Smooth muscle cell (in vitro differentiated cells): ENCODE measurements around the gene TMEM255B. TPM values are rescaled to one million over a fixed set of nuclear protein-coding genes. Genes with fewer than 3 reads are reported as not detected.

ENCODE experiments used
- DNase-seq: peaks from one replicate; lab custom pipeline; 2025; ENCODE audit not compliant: unreplicated experiment; lab: John Stamatoyannopoulos, UW
- H2AFZ ChIP-seq: fragments of 200-600 bp; sonication (generic); 2 replicates; pipeline ENCODE4 v1.6.0; 2016; ENCODE audit warnings: antibody characterized with exemption, low read depth, mild to moderate bottlenecking
- H3F3A ChIP-seq: fragments of 200-600 bp; sonication (generic); 2 replicates; pipeline ENCODE4 v1.6.0; 2017; ENCODE audit warnings: antibody characterized with exemption, low read depth
- H3K27ac ChIP-seq: fragments of 200-600 bp; sonication (generic); 2 replicates; pipeline ENCODE4 v1.5.1; 2016; ENCODE audit warnings: low read depth, mild to moderate bottlenecking
- H3K27me3 ChIP-seq: fragments of 200-600 bp; sonication (generic); 2 replicates; pipeline ENCODE4 v1.6.1; 2016; ENCODE audit warnings: low read depth, mild to moderate bottlenecking
- H3K36me3 ChIP-seq: fragments of 200-600 bp; sonication (generic); 2 replicates; pipeline ENCODE4 v1.5.1; 2016; ENCODE audit warnings: low read depth
- H3K4me1 ChIP-seq: fragments of 200-600 bp; sonication (generic); 2 replicates; pipeline ENCODE4 v1.5.1; 2016; ENCODE audit warnings: low read depth
- H3K4me2 ChIP-seq: fragments of 200-600 bp; sonication (generic); 2 replicates; pipeline ENCODE4 v1.6.0; 2016; ENCODE audit warnings: mild to moderate bottlenecking
- H3K4me3 ChIP-seq: fragments of 200-600 bp; sonication (generic); 2 replicates; pipeline ENCODE4 v1.5.1; 2016; ENCODE audit warnings: mild to moderate bottlenecking
- H3K79me2 ChIP-seq: fragments of 200-600 bp; sonication (generic); 2 replicates; pipeline ENCODE4 v1.6.0; 2016; ENCODE audit warnings: low read depth, mild to moderate bottlenecking
- H3K9ac ChIP-seq: fragments of 200-600 bp; sonication (generic); 2 replicates; pipeline ENCODE4 v1.6.0; 2016; ENCODE audit warnings: low read depth
- H3K9me3 ChIP-seq: fragments of 200-600 bp; sonication (generic); replicated peaks from 2 replicates; pipeline ENCODE4 v1.5.1; 2016; ENCODE audit warnings: low read depth
- H4K20me1 ChIP-seq: fragments of 200-600 bp; sonication (generic); 2 replicates; pipeline ENCODE4 v1.6.0; 2016; ENCODE audit warnings: low read depth
- WGBS: methylation state at CpG from one replicate; pipeline ENCODE4 v1.1.7; 2016; ENCODE audit warnings: low lambda C conversion rate; 5-methylcytosine and 5-hydroxymethylcytosine counted together
- polyA plus RNA-seq: library from polyadenylated mRNA; unstranded; fragments of >200 nt; fragmentation: Nextera tagmentation; extraction: Ambion mirVana; gene quantifications from 2 replicates; pipeline ENCODE4 v1.2.1, GENCODE V29; 2016
- total RNA-seq: library from RNA; depleted of rRNA; stranded (reverse); fragments of >200 nt; gene quantifications from 2 replicates; pipeline ENCODE4 v1.2.3, GENCODE V29; 2014
- TF ChIP-seq, protein P1 (sequence below): fragments of 200-600 bp; sonication (generic); IDR thresholded peaks from 2 replicates; pipeline ENCODE4 v1.5.1; 2017; ENCODE audit warnings: borderline replicate concordance, mild to moderate bottlenecking, antibody characterized with exemption; ENCODE audit not compliant: insufficient read depth, poor library complexity, severe bottlenecking

Gene TMEM255B
- total and polyA plus RNA-seq, 2 experiments from 2014 or later: 0.22 to 2.1 TPM

DNA sequence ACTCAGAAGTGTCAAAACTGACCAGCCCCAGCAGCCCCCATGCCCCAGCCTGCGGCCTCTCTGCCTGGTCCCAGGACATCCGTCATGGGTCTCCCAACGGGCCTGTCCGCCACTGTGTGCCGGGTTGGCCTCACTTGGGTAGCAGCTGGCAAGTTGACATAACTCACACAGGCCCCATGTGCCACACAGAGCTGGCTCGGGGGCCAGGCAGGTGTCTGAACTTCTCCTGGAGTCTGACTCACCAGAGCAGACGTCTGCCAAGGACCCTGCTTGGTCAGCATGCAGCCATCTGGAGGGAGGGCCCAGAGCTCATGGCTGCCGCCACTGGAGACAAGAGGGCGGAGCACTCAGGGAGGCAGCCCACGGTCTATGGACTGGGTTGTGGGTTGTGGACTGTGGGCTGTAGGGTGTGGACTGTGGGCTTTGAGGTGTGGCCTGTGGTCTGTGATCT lies 32.0 kb upstream of the TMEM255B start:
- Histone ChIP-seq H3K4me3 (no peak overlapping the region), H4K20me1 (no peaks in the 10 kb centered on the region), H3K9ac (no peak overlapping the region), H3K4me1 (no peaks in the 10 kb centered on the region), H3K79me2 (no peaks in the 10 kb centered on the region), H3K27me3 (no peaks in the 10 kb centered on the region), H3K27ac (no peak overlapping the region), H2AFZ (no peak overlapping the region), H3K36me3 (no peaks in the 10 kb centered on the region), H3K9me3 (no peaks in the 10 kb centered on the region), H3F3A (no peaks in the 10 kb centered on the region), H3K4me2 (no peak overlapping the region)
- TF ChIP-seq, protein P1, sequence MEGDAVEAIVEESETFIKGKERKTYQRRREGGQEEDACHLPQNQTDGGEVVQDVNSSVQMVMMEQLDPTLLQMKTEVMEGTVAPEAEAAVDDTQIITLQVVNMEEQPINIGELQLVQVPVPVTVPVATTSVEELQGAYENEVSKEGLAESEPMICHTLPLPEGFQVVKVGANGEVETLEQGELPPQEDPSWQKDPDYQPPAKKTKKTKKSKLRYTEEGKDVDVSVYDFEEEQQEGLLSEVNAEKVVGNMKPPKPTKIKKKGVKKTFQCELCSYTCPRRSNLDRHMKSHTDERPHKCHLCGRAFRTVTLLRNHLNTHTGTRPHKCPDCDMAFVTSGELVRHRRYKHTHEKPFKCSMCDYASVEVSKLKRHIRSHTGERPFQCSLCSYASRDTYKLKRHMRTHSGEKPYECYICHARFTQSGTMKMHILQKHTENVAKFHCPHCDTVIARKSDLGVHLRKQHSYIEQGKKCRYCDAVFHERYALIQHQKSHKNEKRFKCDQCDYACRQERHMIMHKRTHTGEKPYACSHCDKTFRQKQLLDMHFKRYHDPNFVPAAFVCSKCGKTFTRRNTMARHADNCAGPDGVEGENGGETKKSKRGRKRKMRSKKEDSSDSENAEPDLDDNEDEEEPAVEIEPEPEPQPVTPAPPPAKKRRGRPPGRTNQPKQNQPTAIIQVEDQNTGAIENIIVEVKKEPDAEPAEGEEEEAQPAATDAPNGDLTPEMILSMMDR: no peak
- WGBS: 79% methylated on average over 10 of the region's 10 CpGs
- no peak for DNase-seq

GRCh38 chr13:113728571-113729054 lies 30.4 kb upstream of the TMEM255B start:
- TF ChIP-seq, protein P1: no peak
- no peaks in the 10 kb centered on the region for H3K9me3 ChIP-seq
- no peaks in the 10 kb centered on the region for H4K20me1 ChIP-seq
- no peaks in the 10 kb centered on the region for H3F3A ChIP-seq
- H3K4me3 ChIP-seq: no peak overlapping the region
- no peak overlapping the region for H3K4me2 ChIP-seq
- 95% methylated on average over 16 of the region's 16 CpGs for WGBS
- no peak overlapping the region for H3K27ac ChIP-seq
- no peaks in the 10 kb centered on the region for H3K4me1 ChIP-seq
- no peak for DNase-seq
- H3K79me2 ChIP-seq: no peaks in the 10 kb centered on the region
- no peak overlapping the region for H2AFZ ChIP-seq
- H3K9ac ChIP-seq: no peak overlapping the region
- H3K27me3 ChIP-seq: no peaks in the 10 kb centered on the region
- no peaks in the 10 kb centered on the region for H3K36me3 ChIP-seq

DNA sequence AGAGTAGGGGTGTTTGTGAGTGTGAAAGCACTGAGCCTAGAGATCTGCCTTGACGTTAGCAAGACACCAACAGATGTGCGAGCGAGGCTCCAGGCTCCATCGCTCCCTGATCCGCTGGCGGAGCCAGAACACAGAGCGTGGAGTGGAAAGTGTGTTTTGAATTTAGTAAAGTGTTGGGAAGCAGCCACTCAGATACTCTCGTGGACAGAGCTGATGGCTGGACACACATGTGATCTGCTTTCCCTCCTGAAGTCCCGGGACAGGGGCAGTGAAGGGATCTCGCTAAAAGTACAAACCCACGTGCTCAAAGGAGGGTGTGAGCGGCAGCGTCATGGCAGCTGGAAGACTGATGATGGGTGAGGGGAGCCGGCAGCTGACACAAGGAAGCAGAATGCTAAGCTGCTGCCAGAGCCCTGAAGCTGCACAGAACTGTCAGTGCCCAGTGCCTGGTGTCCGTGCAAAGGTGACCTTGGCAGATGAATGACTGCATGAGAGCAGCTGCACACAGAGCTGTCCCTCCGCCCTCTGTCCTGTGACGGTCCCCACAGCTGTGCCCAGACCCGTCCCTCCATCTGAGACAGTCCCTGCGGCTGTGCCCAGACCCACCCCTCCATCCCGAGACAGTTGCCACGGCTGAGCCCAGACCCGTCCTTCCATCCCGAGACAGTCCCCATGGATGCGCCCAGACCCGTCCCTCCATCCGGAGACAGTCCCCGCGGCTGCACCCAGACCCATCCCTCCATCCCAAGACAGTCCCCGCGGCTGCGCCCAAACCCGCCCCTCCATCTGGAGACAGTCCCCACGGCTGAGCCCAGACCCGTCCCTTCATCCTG lies 29.6 kb upstream of the TMEM255B start:
- no peak overlapping the region for H3K27ac ChIP-seq
- no peaks in the 10 kb centered on the region for H4K20me1 ChIP-seq
- 84% methylated on average over 26 of the region's 34 CpGs for WGBS
- no peaks in the 10 kb centered on the region for H3K4me1 ChIP-seq
- TF ChIP-seq, protein P1: no peak
- no peaks in the 10 kb centered on the region for H3K36me3 ChIP-seq
- no peak overlapping the region for H3K4me3 ChIP-seq
- H3K9ac ChIP-seq: no peak overlapping the region
- H3K79me2 ChIP-seq: no peaks in the 10 kb centered on the region
- H3K4me2 ChIP-seq: no peak overlapping the region
- DNase-seq: no peak
- no peak overlapping the region for H2AFZ ChIP-seq
- no peaks in the 10 kb centered on the region for H3K9me3 ChIP-seq
- no peaks in the 10 kb centered on the region for H3F3A ChIP-seq
- H3K27me3 ChIP-seq: no peaks in the 10 kb centered on the region
